HCT116 (cell line): Measurements from ENCODE around the gene LYVE1. TPM values are rescaled to one million over a fixed set of nuclear protein-coding genes. Genes with fewer than 3 reads are reported as not detected.

Experiments used
- ATAC-seq: fragments of 200-7000 bp; cut with Tn5 transposase; 2 replicates; pipeline ENCODE4 v1.9.1; 2020; ENCODE audit warnings: mild to moderate bottlenecking, moderate library complexity
- BruUV-seq: library from RNA; stranded (reverse); fragments of 400-500 nt; replicated peaks from 2 replicates; lab custom pipeline; 2021; lab: Mats Ljungman, UMichigan
- CTCF ChIA-PET: fragments of 300-600 bp; sonication (Branson Sonifier 250); formaldehyde crosslinking; loops from one replicate; lab custom pipeline; 2021; ENCODE audit warnings: antibody characterized with exemption; lab: Charles Lee
- POLR2A ChIA-PET: fragments of 300-600, 350-600 bp; sonication (Branson Sonifier 250); formaldehyde crosslinking; loops from one replicate; lab custom pipeline; 2021; ENCODE audit warnings: antibody characterized with exemption; lab: Charles Lee
- RAD21 ChIA-PET, 2 experiments: fragments of 300-600 bp; sonication (Branson Sonifier 250); formaldehyde crosslinking; loops; one replicate each; lab custom pipeline; 2023; ENCODE audit warnings: low total read pairs in 2 of 2; ENCODE audit not compliant: uncharacterized antibody in 2 of 2, unreplicated experiment in 2 of 2, low non-redundant PET in 1 of 2; lab: Charles Lee
- DNase-seq: peaks from one replicate; pipeline ENCODE4 v3.0.0-alpha.2; 2010; ENCODE audit warnings: low read depth, low spot score
- H2AFZ ChIP-seq: fragments of 200-600 bp; shearing (Covaris generic), sonication (generic); 2 replicates; pipeline ENCODE4 v1.6.1; 2017; ENCODE audit warnings: low read depth, mixed run types, mixed read lengths, antibody characterized with exemption, low read length; ENCODE audit not compliant: poor library complexity, severe bottlenecking
- H3K27ac ChIP-seq: 2 replicates; pipeline ENCODE4 v1.5.1; 2012; ENCODE audit warnings: low read depth, low read length
- H3K27me3 ChIP-seq: fragments of 200-600 bp; sonication (generic); 2 replicates; pipeline ENCODE4 v1.6.1; 2016; ENCODE audit warnings: mixed run types, low read length, mixed read lengths; ENCODE audit not compliant: insufficient read depth
- H3K36me3 ChIP-seq, 2 experiments: fragments of 200-500 bp in 1 of 2; fragments of 200-600 bp in 1 of 2; sonication (Bioruptor generic) in 1 of 2; sonication (generic) in 1 of 2; 2 replicates each; pipeline versions ENCODE4 v1.5.1 to v1.6.1; 2014 to 2016; ENCODE audit warnings: low read length in 2 of 2, inconsistent platforms in 1 of 2, mixed read lengths in 1 of 2, mixed run types in 1 of 2; ENCODE audit not compliant: insufficient read depth in 2 of 2, control insufficient read depth in 1 of 2
- H3K4me1 ChIP-seq, 2 experiments: fragments of 200-600 bp in 1 of 2; sonication (generic) in 1 of 2; 2 replicates each; pipeline versions ENCODE4 v1.5.1 to v1.6.1; 2012 to 2017; ENCODE audit warnings: low read length in 2 of 2, inconsistent platforms in 1 of 2, mild to moderate bottlenecking in 1 of 2, mixed read lengths in 1 of 2, mixed run types in 1 of 2, moderate library complexity in 1 of 2; ENCODE audit not compliant: insufficient read depth in 2 of 2, control insufficient read depth in 1 of 2
- H3K4me2 ChIP-seq: fragments of 200-600 bp; sonication (generic); 2 replicates; pipeline ENCODE4 v1.6.1; 2017; ENCODE audit warnings: mixed run types, low read length, mixed read lengths
- H3K4me3 ChIP-seq, 2 experiments: fragments of 200-600 bp in 1 of 2; sonication (generic) in 1 of 2; replicated peaks in 1 of 2; 2 replicates each; pipeline ENCODE4 v1.5.1; 2011 to 2016; ENCODE audit warnings: low read length in 2 of 2, control low read depth in 1 of 2, low read depth in 1 of 2, mild to moderate bottlenecking in 1 of 2, mixed read lengths in 1 of 2, mixed run types in 1 of 2
- H3K79me2 ChIP-seq: fragments of 200-600 bp; sonication (generic); 2 replicates; pipeline ENCODE4 v1.6.1; 2017; ENCODE audit warnings: mild to moderate bottlenecking, mixed run types, low read length, moderate library complexity, mixed read lengths; ENCODE audit not compliant: insufficient read depth
- H3K9ac ChIP-seq: fragments of 200-600 bp; sonication (generic); 2 replicates; pipeline ENCODE4 v1.6.1; 2016; ENCODE audit warnings: low read length, mixed read lengths
- H3K9me2 ChIP-seq: fragments of 200-600 bp; sonication (generic), shearing (Covaris generic); 2 replicates; pipeline ENCODE4 v1.6.1; 2017; ENCODE audit warnings: mixed run types, mild to moderate bottlenecking, moderate library complexity; ENCODE audit not compliant: insufficient read depth
- H3K9me3 ChIP-seq, 2 experiments: fragments of 200-500 bp in 1 of 2; fragments of 200-600 bp in 1 of 2; sonication (Bioruptor generic) in 1 of 2; sonication (generic) in 1 of 2; 2 replicates each; pipeline ENCODE4 v1.6.1; 2014 to 2017; ENCODE audit warnings: low read length in 2 of 2, mixed read lengths in 2 of 2, inconsistent platforms in 1 of 2, low read depth in 1 of 2, mild to moderate bottlenecking in 1 of 2, mixed run types in 1 of 2, moderate library complexity in 1 of 2; ENCODE audit not compliant: control insufficient read depth in 1 of 2, insufficient read depth in 1 of 2
- H4K20me1 ChIP-seq: fragments of 200-600 bp; sonication (generic), shearing (Covaris generic); 2 replicates; pipeline ENCODE4 v1.6.1; 2017; ENCODE audit warnings: mixed run types, mild to moderate bottlenecking, moderate library complexity; ENCODE audit not compliant: insufficient read depth
- CEBPB ChIP-seq: IDR thresholded peaks from 2 replicates; pipeline ENCODE4 v1.6.1; 2012; ENCODE audit warnings: low read depth
- CTCF ChIP-seq, 3 experiments: fragments of 200-600 bp in 1 of 3; sonication (generic) in 1 of 3; IDR thresholded peaks in 2 of 3; conservative IDR thresholded peaks in 1 of 3; 2 replicates each; pipeline ENCODE4 v1.5.1; 2012 to 2017; ENCODE audit warnings: low read depth in 2 of 3, low read length in 2 of 3, antibody characterized with exemption in 1 of 3, borderline replicate concordance in 1 of 3, control low read depth in 1 of 3, mild to moderate bottlenecking in 1 of 3, mixed read lengths in 1 of 3, mixed run types in 1 of 3, moderate library complexity in 1 of 3; ENCODE audit not compliant: insufficient read depth in 1 of 3
- EGR1 ChIP-seq: IDR thresholded peaks from 2 replicates; pipeline ENCODE4 v1.6.1; 2012; ENCODE audit warnings: low read depth
- ELF1 ChIP-seq: IDR thresholded peaks from 2 replicates; pipeline ENCODE4 v1.6.1; 2012; ENCODE audit warnings: low read depth, borderline replicate concordance
- EZH2 ChIP-seq: fragments of 200-600 bp; sonication (generic); IDR thresholded peaks from 2 replicates; pipeline ENCODE4 v1.6.1; 2017; ENCODE audit warnings: antibody characterized with exemption, mixed run types
- EZH2phosphoT487 ChIP-seq: fragments of 200-600 bp; IDR thresholded peaks from 2 replicates; pipeline ENCODE4 v1.6.1; 2018; ENCODE audit warnings: antibody characterized with exemption, borderline replicate concordance
- FOSL1 ChIP-seq: IDR thresholded peaks from 2 replicates; pipeline ENCODE4 v1.6.1; 2012; ENCODE audit warnings: low read depth
- JUND ChIP-seq: IDR thresholded peaks from 2 replicates; pipeline ENCODE4 v1.6.1; 2012
- MAX ChIP-seq: IDR thresholded peaks from 2 replicates; pipeline ENCODE4 v1.6.1; 2012
- POLR2A ChIP-seq: IDR thresholded peaks from 2 replicates; pipeline ENCODE4 v1.7.0; 2011; ENCODE audit warnings: borderline replicate concordance; ENCODE audit not compliant: insufficient read depth, insufficient read length; ENCODE audit errors: extremely low read depth
- POLR2AphosphoS5 ChIP-seq: IDR thresholded peaks from 2 replicates; pipeline ENCODE4 v1.6.1; 2011; ENCODE audit warnings: mild to moderate bottlenecking, low read depth, low read length, moderate library complexity
- SIN3A ChIP-seq: IDR thresholded peaks from 2 replicates; pipeline ENCODE4 v1.6.1; 2012; ENCODE audit warnings: low read depth
- SP1 ChIP-seq: IDR thresholded peaks from 2 replicates; pipeline ENCODE4 v1.6.1; 2012; ENCODE audit warnings: low read depth
- SRF ChIP-seq: IDR thresholded peaks from 2 replicates; pipeline ENCODE4 v1.6.1; 2012; ENCODE audit warnings: low read depth
- TCF7L2 ChIP-seq: IDR thresholded peaks from 2 replicates; pipeline ENCODE4 v1.7.0; 2011; ENCODE audit warnings: borderline replicate concordance, inconsistent platforms; ENCODE audit not compliant: insufficient read depth, insufficient read length; ENCODE audit errors: extremely low read depth
- ZBTB33 ChIP-seq: IDR thresholded peaks from 2 replicates; pipeline ENCODE4 v1.6.1; 2011; ENCODE audit warnings: mild to moderate bottlenecking, low read length, moderate library complexity; ENCODE audit not compliant: insufficient replicate concordance; ENCODE audit errors: extremely low read depth
- ZFX ChIP-seq: fragments of 450-650 bp; IDR thresholded peaks from 2 replicates; pipeline ENCODE4 v1.6.1; 2017
- ZNF274 ChIP-seq: fragments of 200-500 bp; sonication (Bioruptor generic); IDR thresholded peaks from 2 replicates; pipeline ENCODE4 v1.6.1; 2014; ENCODE audit warnings: mild to moderate bottlenecking, low read depth, low read length, inconsistent platforms
- intact Hi-C: fragments of 100-400 bp; cut with micrococcal nuclease; formaldehyde crosslinking; loops from 2 replicates; pipeline ENCODE4 v1.10.0; 2022
- total RNA-seq: library from RNA; stranded (reverse); gene quantifications from one replicate; pipeline ENCODE4 v1.2.1, GENCODE V29; 2021; ENCODE audit not compliant: unreplicated experiment

Gene LYVE1
- total RNA-seq, 1 experiment from 2014 or later, result 0.34 TPM

- ATAC-seq (no peak), DNase-seq (no peak)
- H3K9me3 ChIP-seq, result no peaks in the 10 kb centered on the region
- no peak overlapping the region for H3K4me2 ChIP-seq
- intact Hi-C loops, result no loop called here
- RAD21 ChIA-PET, result no interaction called here
- H3K27ac ChIP-seq, result no peak overlapping the region
- peaks cover 0 to 14% of the 10 kb centered on the region in 2 experiments; a peak in 2 of 4 replicates for H3K4me1 ChIP-seq
- H3K9me2 ChIP-seq, result no peaks in the 10 kb centered on the region
- no peaks in the 10 kb centered on the region for H4K20me1 ChIP-seq
- POLR2A ChIA-PET, result interaction anchor here (0.7 kb wide), 1 partner anchor 145 kb away, joined by 3 read pairs; the partner anchor contains the start of gene AMPD3
- no peak overlapping the region for H2AFZ ChIP-seq
- CTCF ChIA-PET, result no interaction called here
- H3K36me3 ChIP-seq, result no peaks in the 10 kb centered on the region
- H3K27me3 ChIP-seq, result no peaks in the 10 kb centered on the region
- no peaks in the 10 kb centered on the region for H3K79me2 ChIP-seq
- TF ChIP-seq FOSL1 (no peak), SRF (no peak), CEBPB (no peak), TCF7L2 (no peak), ZNF274 (no peak), ELF1 (no peak)
- H3K9ac ChIP-seq, result no peak overlapping the region
- H3K4me3 ChIP-seq, result no peak overlapping the region
- no TSS peak for BruUV-seq
These were observed 31.1 kb upstream of the LYVE1 start for GRCh38 chr11:10599388-10600175.

- DNase-seq (no peak), ATAC-seq (no peak)
- no peaks in the 10 kb centered on the region for H3K36me3 ChIP-seq
- no peak overlapping the region for H3K9ac ChIP-seq
- H3K27ac ChIP-seq, result no peak overlapping the region
- intact Hi-C loops, result no loop called here
- H4K20me1 ChIP-seq, result no peaks in the 10 kb centered on the region
- POLR2A ChIA-PET, result no interaction called here
- no peak overlapping the region for H3K4me3 ChIP-seq
- no peaks in the 10 kb centered on the region for H3K27me3 ChIP-seq
- CTCF ChIA-PET, result no interaction called here
- H3K79me2 ChIP-seq, result no peaks in the 10 kb centered on the region
- no peak overlapping the region for H3K4me2 ChIP-seq
- no peak overlapping the region for H2AFZ ChIP-seq
- no peaks in the 10 kb centered on the region for H3K9me2 ChIP-seq
- H3K9me3 ChIP-seq, result no peaks in the 10 kb centered on the region
- H3K4me1 ChIP-seq, result peaks cover 0 to 22% of the 10 kb centered on the region in 2 experiments; a peak in 2 of 4 replicates
- RAD21 ChIA-PET, result no interaction called here
- BruUV-seq, result no TSS peak
- TF ChIP-seq EZH2 (no peak), ZFX (no peak), CTCF (IDR thresholded peaks at IDR 0.05 in 2 of 3, conservative IDR thresholded peaks at IDR 0.05 in 1 of 3; ENCODE audit: borderline replicate concordance in 1 of 3, insufficient read depth in 1 of 3, low read depth in 2 of 3, low read length in 2 of 3) (no peak), SRF (no peak), EZH2phosphoT487 (no peak), EGR1 (no peak), ZBTB33 (no peak), CEBPB (no peak), MAX (no peak), SIN3A (no peak), POLR2A (no peak), POLR2AphosphoS5 (no peak), SP1 (no peak), JUND (no peak)
These were observed 30.4 kb upstream of the LYVE1 start for GRCh38 chr11:10598816-10599215.
